GM23338 (cell line): Measurements from ENCODE around the gene SH3BP4. TPM values are rescaled to one million over a fixed set of nuclear protein-coding genes. Genes with fewer than 3 reads are reported as not detected.

Experiments
- ATAC-seq: fragments of 200-7000 bp; cut with Tn5 transposase; 3 replicates; pipeline ENCODE4 v1.9.1; 2020
- DNase-seq: peaks from one replicate; pipeline ENCODE4 v3.0.0-alpha.2; 2015; ENCODE audit warnings: low spot score
- H2AFZ ChIP-seq: fragments of 200-600 bp; sonication (generic); 2 replicates; pipeline ENCODE4 v1.8.0; 2016; ENCODE audit warnings: antibody characterized with exemption, mild to moderate bottlenecking, moderate library complexity
- H3F3A ChIP-seq: fragments of 200-600 bp; sonication (generic); replicated peaks from 2 replicates; pipeline ENCODE4 v1.8.0; 2017; ENCODE audit warnings: antibody characterized with exemption, mixed run types, low read depth
- H3K27ac ChIP-seq: fragments of 200-600 bp; sonication (generic); 2 replicates; pipeline ENCODE4 v1.6.1; 2016; ENCODE audit warnings: low read depth
- H3K27me3 ChIP-seq: fragments of 200-600 bp; sonication (generic); 2 replicates; pipeline ENCODE4 v1.8.0; 2016; ENCODE audit warnings: mild to moderate bottlenecking, mixed run types, moderate library complexity; ENCODE audit not compliant: insufficient read depth
- H3K36me3 ChIP-seq: fragments of 200-600 bp; sonication (generic); 2 replicates; pipeline ENCODE4 v1.8.0; 2016; ENCODE audit warnings: mild to moderate bottlenecking; ENCODE audit not compliant: insufficient read depth
- H3K4me1 ChIP-seq: fragments of 200-600 bp; sonication (generic); 2 replicates; pipeline ENCODE4 v1.8.0; 2016; ENCODE audit warnings: mild to moderate bottlenecking, moderate library complexity; ENCODE audit not compliant: insufficient read depth
- H3K4me2 ChIP-seq: fragments of 200-600 bp; sonication (generic); 2 replicates; pipeline ENCODE4 v1.7.1; 2017; ENCODE audit warnings: mixed run types
- H3K4me3 ChIP-seq: fragments of 200-600 bp; sonication (generic); 2 replicates; pipeline ENCODE4 v1.6.1; 2016; ENCODE audit warnings: mixed run types
- H3K79me2 ChIP-seq: fragments of 200-600 bp; sonication (generic); replicated peaks from 2 replicates; pipeline ENCODE4 v1.8.0; 2017; ENCODE audit warnings: mild to moderate bottlenecking; ENCODE audit not compliant: insufficient read depth
- H3K9me2 ChIP-seq: fragments of 200-600 bp; sonication (generic); 2 replicates; pipeline ENCODE4 v1.8.0; 2017; ENCODE audit not compliant: insufficient read depth
- H4K20me1 ChIP-seq: fragments of 200-600 bp; sonication (generic); replicated peaks from 2 replicates; pipeline ENCODE4 v1.8.0; 2017; ENCODE audit warnings: mild to moderate bottlenecking; ENCODE audit not compliant: insufficient read depth
- H3K27ac Mint-ChIP-seq: 2 replicates; pipeline ENCODE4 v1.8.0; 2020; ENCODE audit warnings: inconsistent platforms, mild to moderate bottlenecking, moderate library complexity, mixed read lengths
- H3K27me3 Mint-ChIP-seq: 3 replicates; pipeline ENCODE4 v1.8.0; 2022; ENCODE audit warnings: low read depth, mild to moderate bottlenecking, moderate library complexity, mixed read lengths, inconsistent platforms; ENCODE audit not compliant: insufficient read depth, poor library complexity
- H3K36me3 Mint-ChIP-seq: 3 replicates; pipeline ENCODE4 v1.8.0; 2021; ENCODE audit warnings: low read depth, mild to moderate bottlenecking, inconsistent platforms, moderate library complexity, mixed read lengths
- H3K4me1 Mint-ChIP-seq: 3 replicates; pipeline ENCODE4 v1.8.0; 2020; ENCODE audit warnings: mild to moderate bottlenecking, inconsistent platforms, mixed read lengths
- H3K4me3 Mint-ChIP-seq: 3 replicates; pipeline ENCODE4 v1.8.0; 2021; ENCODE audit warnings: moderate library complexity, mild to moderate bottlenecking, inconsistent platforms, mixed read lengths
- H3K9me3 Mint-ChIP-seq: 3 replicates; pipeline ENCODE4 v1.8.0; 2020; ENCODE audit warnings: moderate library complexity, mild to moderate bottlenecking, inconsistent platforms, mixed read lengths
- CREB1 ChIP-seq: fragments of 250-450 bp; sonication (Bioruptor Pico); IDR thresholded peaks from 2 replicates; pipeline ENCODE4 v1.5.0; 2020; ENCODE audit warnings: low read depth, mild to moderate bottlenecking, moderate library complexity
- CTCF ChIP-seq, 2 experiments: fragments of 200-600 bp in 1 of 2; sonication (generic) in 1 of 2; conservative IDR thresholded peaks; 2 replicates each; pipeline versions ENCODE4 v1.5.1 to v1.6.1; 2016 to 2017; ENCODE audit warnings: antibody characterized with exemption in 2 of 2, low read depth in 2 of 2, mild to moderate bottlenecking in 2 of 2, moderate library complexity in 1 of 2
- EZH2 ChIP-seq: fragments of 200-600 bp; sonication (generic); IDR thresholded peaks from one replicate; pipeline ENCODE4 v1.8.0; 2017; ENCODE audit warnings: antibody characterized with exemption, mild to moderate bottlenecking, low read depth; ENCODE audit not compliant: unreplicated experiment
- EZH2phosphoT487 ChIP-seq: fragments of 200-600 bp; sonication (generic); IDR thresholded peaks from one replicate; pipeline ENCODE4 v1.8.1; 2018; ENCODE audit warnings: antibody characterized with exemption; ENCODE audit not compliant: unreplicated experiment
- JUNB ChIP-seq: IDR thresholded peaks from one replicate; pipeline ENCODE4 v1.6.1; 2016; ENCODE audit warnings: antibody characterized with exemption; ENCODE audit not compliant: unreplicated experiment
- NANOG ChIP-seq: IDR thresholded peaks from 2 replicates; pipeline ENCODE4 v1.6.1; 2016; ENCODE audit warnings: antibody characterized with exemption, borderline replicate concordance
- POLR2AphosphoS5 ChIP-seq: IDR thresholded peaks from 2 replicates; pipeline ENCODE4 v1.6.1; 2016; ENCODE audit warnings: antibody characterized with exemption, low read depth
- REST ChIP-seq: IDR thresholded peaks from one replicate; pipeline ENCODE4 v1.6.1; 2018; ENCODE audit warnings: antibody characterized with exemption; ENCODE audit not compliant: unreplicated experiment
- STAT1 ChIP-seq: IDR thresholded peaks from one replicate; pipeline ENCODE4 v1.6.1; 2016; ENCODE audit warnings: antibody characterized with exemption; ENCODE audit not compliant: unreplicated experiment
- ZNF114 ChIP-seq: fragments of 250-450 bp; sonication (Bioruptor Pico); IDR thresholded peaks from 2 replicates; pipeline ENCODE4 v1.5.0; 2020; ENCODE audit warnings: mild to moderate bottlenecking, moderate library complexity
- ZNF331 ChIP-seq: fragments of 250-450 bp; sonication (Bioruptor Pico); IDR thresholded peaks from 2 replicates; pipeline ENCODE4 v1.5.0; 2020; ENCODE audit warnings: low read depth, mild to moderate bottlenecking, moderate library complexity
- polyA plus RNA-seq: library from polyadenylated mRNA; unstranded; fragments of >200 nt; fragmentation: Nextera tagmentation; extraction: Ambion mirVana; gene quantifications from 2 replicates; pipeline ENCODE4 v1.2.1, GENCODE V29; 2016
- total RNA-seq: library from RNA; depleted of rRNA; stranded (reverse); fragments of >200 nt; shearing (Covaris generic); gene quantifications from 2 replicates; pipeline ENCODE4 v1.2.3, GENCODE V29; 2014
- TF ChIP-seq, protein P1 (sequence below): IDR thresholded peaks from 2 replicates; pipeline ENCODE4 v1.6.1; 2016; ENCODE audit warnings: antibody characterized with exemption
- TF ChIP-seq, protein P2 (sequence below): fragments of 250-450 bp; sonication (Bioruptor Pico); IDR thresholded peaks from 2 replicates; pipeline ENCODE4 v1.5.0; 2020; ENCODE audit warnings: mild to moderate bottlenecking, moderate library complexity

SH3BP4 gene
- total and polyA plus RNA-seq, 2 experiments from 2014 or later = 15.6 to 50.9 TPM

DNA sequence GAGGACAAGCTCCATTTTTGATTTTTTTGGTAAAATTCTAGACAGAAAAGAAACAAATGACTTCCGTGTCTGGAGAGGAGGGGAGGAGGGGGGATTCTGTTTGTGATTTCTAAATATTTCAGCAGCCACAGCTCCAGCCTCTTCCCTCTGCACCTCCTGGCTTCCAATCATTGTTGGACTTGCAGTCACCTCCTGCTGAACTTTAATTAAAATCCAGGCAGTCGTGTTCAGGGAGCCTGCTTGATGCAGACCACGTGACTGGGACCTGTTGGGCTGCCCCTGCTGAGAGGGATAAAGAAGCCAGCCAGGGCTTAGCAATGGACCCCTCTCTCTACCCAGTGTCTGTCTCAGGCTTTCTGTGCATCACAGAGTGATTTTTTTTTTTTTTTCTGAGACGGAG is 115.1 kb downstream of the SH3BP4 start:
- Mint-ChIP-seq H3K27ac (peak overlapping the region; percentile 84; the same call in 1 of the 2 replicates), H3K9me3 (no peaks in the 10 kb centered on the region; the same call in 2 of the 3 replicates), H3K36me3 (no peaks in the 10 kb centered on the region), H3K4me1 (peaks cover 29% of the 10 kb centered on the region), H3K27me3 (peaks cover 9% of the 10 kb centered on the region), H3K4me3 (no peak overlapping the region)
- H3K27ac ChIP-seq = no peak overlapping the region
- no peak overlapping the region for H3K4me2 ChIP-seq
- TF ChIP-seq EZH2 (no peak), CTCF (conservative IDR thresholded peaks at IDR 0.05; ENCODE audit: low read depth in 2 of 2) (no peak), EZH2phosphoT487 (no peak), JUNB (no peak), ZNF114 (CRISPR knock-in tag) (no peak), NANOG (no peak), CREB1 (CRISPR knock-in tag) (no peak), ZNF331 (CRISPR knock-in tag) (no peak), STAT1 (no peak), POLR2AphosphoS5 (no peak), REST (no peak)
- TF ChIP-seq, protein P1, sequence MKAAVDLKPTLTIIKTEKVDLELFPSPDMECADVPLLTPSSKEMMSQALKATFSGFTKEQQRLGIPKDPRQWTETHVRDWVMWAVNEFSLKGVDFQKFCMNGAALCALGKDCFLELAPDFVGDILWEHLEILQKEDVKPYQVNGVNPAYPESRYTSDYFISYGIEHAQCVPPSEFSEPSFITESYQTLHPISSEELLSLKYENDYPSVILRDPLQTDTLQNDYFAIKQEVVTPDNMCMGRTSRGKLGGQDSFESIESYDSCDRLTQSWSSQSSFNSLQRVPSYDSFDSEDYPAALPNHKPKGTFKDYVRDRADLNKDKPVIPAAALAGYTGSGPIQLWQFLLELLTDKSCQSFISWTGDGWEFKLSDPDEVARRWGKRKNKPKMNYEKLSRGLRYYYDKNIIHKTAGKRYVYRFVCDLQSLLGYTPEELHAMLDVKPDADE = no peak
- TF ChIP-seq, protein P2, sequence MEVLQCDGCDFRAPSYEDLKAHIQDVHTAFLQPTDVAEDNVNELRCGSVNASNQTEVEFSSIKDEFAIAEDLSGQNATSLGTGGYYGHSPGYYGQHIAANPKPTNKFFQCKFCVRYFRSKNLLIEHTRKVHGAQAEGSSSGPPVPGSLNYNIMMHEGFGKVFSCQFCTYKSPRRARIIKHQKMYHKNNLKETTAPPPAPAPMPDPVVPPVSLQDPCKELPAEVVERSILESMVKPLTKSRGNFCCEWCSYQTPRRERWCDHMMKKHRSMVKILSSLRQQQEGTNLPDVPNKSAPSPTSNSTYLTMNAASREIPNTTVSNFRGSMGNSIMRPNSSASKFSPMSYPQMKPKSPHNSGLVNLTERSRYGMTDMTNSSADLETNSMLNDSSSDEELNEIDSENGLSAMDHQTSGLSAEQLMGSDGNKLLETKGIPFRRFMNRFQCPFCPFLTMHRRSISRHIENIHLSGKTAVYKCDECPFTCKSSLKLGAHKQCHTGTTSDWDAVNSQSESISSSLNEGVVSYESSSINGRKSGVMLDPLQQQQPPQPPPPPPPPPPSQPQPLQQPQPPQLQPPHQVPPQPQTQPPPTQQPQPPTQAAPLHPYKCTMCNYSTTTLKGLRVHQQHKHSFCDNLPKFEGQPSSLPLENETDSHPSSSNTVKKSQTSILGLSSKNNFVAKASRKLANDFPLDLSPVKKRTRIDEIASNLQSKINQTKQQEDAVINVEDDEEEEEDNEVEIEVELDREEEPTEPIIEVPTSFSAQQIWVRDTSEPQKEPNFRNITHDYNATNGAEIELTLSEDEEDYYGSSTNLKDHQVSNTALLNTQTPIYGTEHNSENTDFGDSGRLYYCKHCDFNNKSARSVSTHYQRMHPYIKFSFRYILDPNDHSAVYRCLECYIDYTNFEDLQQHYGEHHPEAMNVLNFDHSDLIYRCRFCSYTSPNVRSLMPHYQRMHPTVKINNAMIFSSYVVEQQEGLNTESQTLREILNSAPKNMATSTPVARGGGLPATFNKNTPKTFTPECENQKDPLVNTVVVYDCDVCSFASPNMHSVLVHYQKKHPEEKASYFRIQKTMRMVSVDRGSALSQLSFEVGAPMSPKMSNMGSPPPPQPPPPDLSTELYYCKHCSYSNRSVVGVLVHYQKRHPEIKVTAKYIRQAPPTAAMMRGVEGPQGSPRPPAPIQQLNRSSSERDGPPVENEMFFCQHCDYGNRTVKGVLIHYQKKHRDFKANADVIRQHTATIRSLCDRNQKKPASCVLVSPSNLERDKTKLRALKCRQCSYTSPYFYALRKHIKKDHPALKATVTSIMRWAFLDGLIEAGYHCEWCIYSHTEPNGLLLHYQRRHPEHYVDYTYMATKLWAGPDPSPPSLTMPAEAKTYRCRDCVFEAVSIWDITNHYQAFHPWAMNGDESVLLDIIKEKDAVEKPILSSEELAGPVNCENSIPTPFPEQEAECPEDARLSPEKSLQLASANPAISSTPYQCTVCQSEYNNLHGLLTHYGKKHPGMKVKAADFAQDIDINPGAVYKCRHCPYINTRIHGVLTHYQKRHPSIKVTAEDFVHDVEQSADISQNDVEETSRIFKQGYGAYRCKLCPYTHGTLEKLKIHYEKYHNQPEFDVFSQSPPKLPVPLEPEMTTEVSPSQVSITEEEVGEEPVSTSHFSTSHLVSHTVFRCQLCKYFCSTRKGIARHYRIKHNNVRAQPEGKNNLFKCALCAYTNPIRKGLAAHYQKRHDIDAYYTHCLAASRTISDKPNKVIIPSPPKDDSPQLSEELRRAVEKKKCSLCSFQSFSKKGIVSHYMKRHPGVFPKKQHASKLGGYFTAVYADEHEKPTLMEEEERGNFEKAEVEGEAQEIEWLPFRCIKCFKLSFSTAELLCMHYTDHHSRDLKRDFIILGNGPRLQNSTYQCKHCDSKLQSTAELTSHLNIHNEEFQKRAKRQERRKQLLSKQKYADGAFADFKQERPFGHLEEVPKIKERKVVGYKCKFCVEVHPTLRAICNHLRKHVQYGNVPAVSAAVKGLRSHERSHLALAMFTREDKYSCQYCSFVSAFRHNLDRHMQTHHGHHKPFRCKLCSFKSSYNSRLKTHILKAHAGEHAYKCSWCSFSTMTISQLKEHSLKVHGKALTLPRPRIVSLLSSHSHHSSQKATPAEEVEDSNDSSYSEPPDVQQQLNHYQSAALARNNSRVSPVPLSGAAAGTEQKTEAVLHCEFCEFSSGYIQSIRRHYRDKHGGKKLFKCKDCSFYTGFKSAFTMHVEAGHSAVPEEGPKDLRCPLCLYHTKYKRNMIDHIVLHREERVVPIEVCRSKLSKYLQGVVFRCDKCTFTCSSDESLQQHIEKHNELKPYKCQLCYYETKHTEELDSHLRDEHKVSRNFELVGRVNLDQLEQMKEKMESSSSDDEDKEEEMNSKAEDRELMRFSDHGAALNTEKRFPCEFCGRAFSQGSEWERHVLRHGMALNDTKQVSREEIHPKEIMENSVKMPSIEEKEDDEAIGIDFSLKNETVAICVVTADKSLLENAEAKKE (CRISPR knock-in tag) = no peak
- H3K9me2 ChIP-seq = no peaks in the 10 kb centered on the region
- no peaks in the 10 kb centered on the region for H4K20me1 ChIP-seq
- ATAC-seq (peak; percentile 70), DNase-seq (no peak)
- no peaks in the 10 kb centered on the region for H3F3A ChIP-seq
- H3K4me1 ChIP-seq = peaks cover 21% of the 10 kb centered on the region; the same call in 1 of the 2 replicates
- no peaks in the 10 kb centered on the region for H3K27me3 ChIP-seq
- no peak overlapping the region for H3K4me3 ChIP-seq
- H3K36me3 ChIP-seq = no peaks in the 10 kb centered on the region
- peak overlapping the region; percentile 95 for H2AFZ ChIP-seq
- H3K79me2 ChIP-seq = no peaks in the 10 kb centered on the region
